ENCODE data around the gene SYCN.

DNA sequence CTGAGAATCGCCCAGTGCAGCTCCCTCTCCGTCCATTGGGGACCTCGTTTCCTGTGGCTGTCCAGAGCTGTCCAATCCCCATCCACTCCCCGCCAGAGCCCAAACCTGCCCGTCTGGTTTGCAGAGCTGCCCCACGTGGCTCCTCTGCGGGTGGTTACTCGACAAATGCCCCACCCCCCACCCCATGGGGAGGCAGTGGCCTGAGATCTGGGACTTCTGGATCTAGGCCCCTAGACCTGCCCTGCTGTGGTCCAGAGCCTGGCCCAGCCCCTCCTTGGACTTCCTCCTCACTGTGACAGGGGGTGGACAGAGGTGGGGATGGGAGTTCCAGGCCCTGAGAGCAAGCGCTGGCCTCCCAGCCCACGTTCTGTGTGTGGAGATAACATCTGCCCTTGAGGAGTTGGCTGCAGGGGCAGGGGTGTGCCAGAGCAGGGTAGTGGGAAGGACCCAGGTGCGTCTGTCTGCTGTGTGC is 49.4 kb downstream of the SYCN start:
- TF ChIP-seq, protein P1, sequence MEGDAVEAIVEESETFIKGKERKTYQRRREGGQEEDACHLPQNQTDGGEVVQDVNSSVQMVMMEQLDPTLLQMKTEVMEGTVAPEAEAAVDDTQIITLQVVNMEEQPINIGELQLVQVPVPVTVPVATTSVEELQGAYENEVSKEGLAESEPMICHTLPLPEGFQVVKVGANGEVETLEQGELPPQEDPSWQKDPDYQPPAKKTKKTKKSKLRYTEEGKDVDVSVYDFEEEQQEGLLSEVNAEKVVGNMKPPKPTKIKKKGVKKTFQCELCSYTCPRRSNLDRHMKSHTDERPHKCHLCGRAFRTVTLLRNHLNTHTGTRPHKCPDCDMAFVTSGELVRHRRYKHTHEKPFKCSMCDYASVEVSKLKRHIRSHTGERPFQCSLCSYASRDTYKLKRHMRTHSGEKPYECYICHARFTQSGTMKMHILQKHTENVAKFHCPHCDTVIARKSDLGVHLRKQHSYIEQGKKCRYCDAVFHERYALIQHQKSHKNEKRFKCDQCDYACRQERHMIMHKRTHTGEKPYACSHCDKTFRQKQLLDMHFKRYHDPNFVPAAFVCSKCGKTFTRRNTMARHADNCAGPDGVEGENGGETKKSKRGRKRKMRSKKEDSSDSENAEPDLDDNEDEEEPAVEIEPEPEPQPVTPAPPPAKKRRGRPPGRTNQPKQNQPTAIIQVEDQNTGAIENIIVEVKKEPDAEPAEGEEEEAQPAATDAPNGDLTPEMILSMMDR (IDR thresholded peaks at IDR 0.05), result no peak
- TF ChIP-seq EP300 (IDR thresholded peaks at IDR 0.05) (no peak), POLR2A (IDR thresholded peaks at IDR 0.05) (no peak), POLR2AphosphoS5 (IDR thresholded peaks at IDR 0.05) (no peak)
